Tibial nerve (tissue), 4 donors: ENCODE data around the gene TTBK2. TPM values are rescaled to one million over a fixed set of nuclear protein-coding genes. Genes with fewer than 3 reads are reported as not detected.
"Not testable (repeated sequence)": the region's sequence is repeated elsewhere in the genome, so short reads cannot be mapped to it uniquely, and the experiment has no call there.

ENCODE experiments used
- DNase-seq, 2 donors: peaks; one replicate each; pipeline ENCODE4 v3.0.0-alpha.2; 2019; ENCODE audit warnings: low spot score in 2 of 2
- H3K27ac ChIP-seq, 4 donors: fragments of 200-600 bp; sonication (generic) in 3 of 4; one replicate each; pipeline ENCODE4 v1.5.1; 2017 to 2019; ENCODE audit warnings: mild to moderate bottlenecking in 1 of 4
- H3K27me3 ChIP-seq, 2 donors: fragments of 200-600 bp; sonication (generic) in 1 of 2; one replicate each; pipeline versions ENCODE4 v1.5.1 to v1.6.0; 2017 to 2019
- H3K36me3 ChIP-seq, 3 donors: fragments of 200-600 bp; sonication (generic); one replicate each; pipeline ENCODE4 v1.5.1; 2018 to 2019
- H3K4me1 ChIP-seq, 4 donors: fragments of 200-600 bp; sonication (generic) in 3 of 4; one replicate each; pipeline ENCODE4 v1.5.1; 2017 to 2019
- H3K4me3 ChIP-seq, 4 donors: fragments of 200-600 bp; sonication (generic) in 3 of 4; one replicate each; pipeline ENCODE4 v1.5.1; 2017 to 2019; ENCODE audit warnings: mild to moderate bottlenecking in 1 of 4, moderate library complexity in 1 of 4
- H3K9me3 ChIP-seq, 4 donors: fragments of 200-600 bp; sonication (generic) in 3 of 4; one replicate each; pipeline ENCODE4 v1.5.1; 2017 to 2019
- CTCF ChIP-seq, 5 experiments: fragments of 200-600 bp in 3 of 5; fragments of 450-650 bp in 2 of 5; sonication (generic) in 3 of 5; IDR thresholded peaks; one replicate each; pipeline ENCODE4 v1.5.1; 2016 to 2019; ENCODE audit warnings: antibody characterized with exemption in 5 of 5, mild to moderate bottlenecking in 3 of 5, moderate library complexity in 2 of 5
- EP300 ChIP-seq, 2 donors: sonication (generic); formaldehyde crosslinking; IDR thresholded peaks; one replicate each; pipeline ENCODE4 v1.6.1; 2017; ENCODE audit warnings: antibody characterized with exemption in 2 of 2, mild to moderate bottlenecking in 1 of 2
- POLR2A ChIP-seq, 2 donors: fragments of 450-650 bp; IDR thresholded peaks; one replicate each; pipeline ENCODE4 v1.6.1; 2017; ENCODE audit warnings: antibody characterized with exemption in 2 of 2, mild to moderate bottlenecking in 2 of 2, moderate library complexity in 2 of 2
- WGBS, 2 donors: methylation state at CpG; one replicate each; pipeline ENCODE4 v1.1.5; 2018; 5-methylcytosine and 5-hydroxymethylcytosine counted together
- total RNA-seq, 4 donors: library from RNA; depleted of rRNA; stranded (reverse); fragments of >200 nt; gene quantifications; one replicate each; pipeline ENCODE4 v1.1.0, GENCODE V29; 2016

The TTBK2 gene
- 10 to 100 TPM; 20.2 to 31.2 (median 23.4) TPM for total RNA-seq

GRCh38 chr15:42920519-42921341, at the start of gene TTBK2:
Gene TTBK2, minus strand, starts transcription at chr15:42920778. Its CDS starts 42,161 bp downstream, at chr15:42878617.
- WGBS, 2 donors, result 1% methylated on average over 32 to 35 of the region's 72 CpGs
- peak within 1 kb of the TSS; percentile 88 to 100 (median 94) for H3K4me3 ChIP-seq

GRCh38 chr15:42964476-42964875, 43.9 kb upstream of the TTBK2 start:
- DNase-seq, result no peak
- H3K36me3 ChIP-seq, result peaks cover 0 to 89% (median 13%) of the 10 kb centered on the region in 3 donors
- 92 to 94% methylated on average over 5 of the region's 5 CpGs for WGBS, 2 donors
- no peaks in the 10 kb centered on the region for H3K4me1 ChIP-seq
- no peak overlapping the region for H3K27ac ChIP-seq
- no peak overlapping the region for H3K4me3 ChIP-seq
- no peak for TF ChIP-seq CTCF (IDR thresholded peaks at IDR 0.05)
- TF ChIP-seq POLR2A (IDR thresholded peaks at IDR 0.05), result no peak
- no peak for TF ChIP-seq EP300 (IDR thresholded peaks at IDR 0.05)
- H3K27me3 ChIP-seq, result no peaks in the 10 kb centered on the region
- peaks cover 0 to 5% (median 0%) of the 10 kb centered on the region in 4 donors for H3K9me3 ChIP-seq

More at GRCh38 chr15:42920519-42921341, at the start of gene TTBK2:
- H3K4me1 ChIP-seq, result peaks cover 0 to 26% (median 11%) of the 10 kb centered on the region in 4 donors
- no peaks in the 10 kb centered on the region for H3K9me3 ChIP-seq
- H3K36me3 ChIP-seq, result no peaks in the 10 kb centered on the region
- peak; percentile 63 to 73 for TF ChIP-seq EP300 (IDR thresholded peaks at IDR 0.05)
- TF ChIP-seq POLR2A (IDR thresholded peaks at IDR 0.05), result peak; percentile 11 to 75
- TF ChIP-seq CTCF (IDR thresholded peaks at IDR 0.05), result peak in 3 of 5 experiments; percentile 26 to 54 (median 36)
- H3K27me3 ChIP-seq, result no peaks in the 10 kb centered on the region
- peak; percentile 94 to 97 for DNase-seq
- H3K27ac ChIP-seq, result peak within 1 kb of the TSS; percentile 89 to 95 (median 92)

GRCh38 chr15:42955518-42955917, 34.9 kb upstream of the TTBK2 start:
- no peaks in the 10 kb centered on the region for H3K27me3 ChIP-seq
- H3K4me3 ChIP-seq, result no peak overlapping the region
- H3K36me3 ChIP-seq, result peaks cover 0 to 96% (median 14%) of the 10 kb centered on the region in 3 donors
- H3K9me3 ChIP-seq, result peaks cover 0 to 7% (median 0%) of the 10 kb centered on the region in 4 donors
- H3K4me1 ChIP-seq, result no peaks in the 10 kb centered on the region
- H3K27ac ChIP-seq, result no peak overlapping the region
- TF ChIP-seq CTCF (IDR thresholded peaks at IDR 0.05) (no peak), POLR2A (IDR thresholded peaks at IDR 0.05) (no peak), EP300 (IDR thresholded peaks at IDR 0.05) (no peak)
- no peak for DNase-seq

GRCh38 chr15:42954291-42954690, 33.7 kb upstream of the TTBK2 start:
- Histone ChIP-seq H3K27ac (no peak overlapping the region), H3K36me3 (peaks cover 0 to 96% (median 21%) of the 10 kb centered on the region in 3 donors), H3K4me1 (no peaks in the 10 kb centered on the region), H3K9me3 (peaks cover 0 to 7% (median 0%) of the 10 kb centered on the region in 4 donors), H3K27me3 (no peaks in the 10 kb centered on the region), H3K4me3 (no peak overlapping the region)
- DNase-seq, result no peak
- WGBS, 2 donors, result 87 to 98% methylated on average over 4 of the region's 4 CpGs
- no peak for TF ChIP-seq POLR2A (IDR thresholded peaks at IDR 0.05)
- no peak for TF ChIP-seq EP300 (IDR thresholded peaks at IDR 0.05)
- no peak for TF ChIP-seq CTCF (IDR thresholded peaks at IDR 0.05)

- DNase-seq, H3K9me3 ChIP-seq, H3K27ac ChIP-seq, H3K4me1 ChIP-seq, H3K27me3 ChIP-seq, H3K4me3 ChIP-seq: not testable (repeated sequence)
- 97% methylated on average over 3 of the region's 3 CpGs for WGBS, 2 donors
- peaks cover 0 to 88% (median 30%) of the 10 kb centered on the region in 3 donors for H3K36me3 ChIP-seq
Measured at GRCh38 chr15:42948898-42949297, 28.3 kb upstream of the TTBK2 start.
